Type B pancreatic cell (in vitro differentiated cells): ENCODE results near the gene SLC12A7. TPM values are rescaled to one million over a fixed set of nuclear protein-coding genes. Genes with fewer than 3 reads are reported as not detected.

ENCODE experiments used
- DNase-seq: peaks from one replicate; pipeline ENCODE4 v3.0.0; 2021; ENCODE audit warnings: mixed read lengths; ENCODE audit not compliant: unreplicated experiment; ENCODE audit errors: extremely low spot score
- H3K27ac Mint-ChIP-seq: 2 replicates; pipeline ENCODE4 v1.8.0; 2021; ENCODE audit warnings: mild to moderate bottlenecking, mixed read lengths
- H3K27me3 Mint-ChIP-seq: 2 replicates; pipeline ENCODE4 v1.8.0; 2021; ENCODE audit warnings: mixed read lengths
- H3K36me3 Mint-ChIP-seq: 2 replicates; pipeline ENCODE4 v1.8.0; 2021; ENCODE audit warnings: mixed read lengths
- H3K4me1 Mint-ChIP-seq: one replicate; pipeline ENCODE4 v1.8.0; 2021; ENCODE audit warnings: mixed read lengths; ENCODE audit not compliant: unreplicated experiment
- H3K4me3 Mint-ChIP-seq: 2 replicates; pipeline ENCODE4 v1.8.0; 2021; ENCODE audit warnings: mild to moderate bottlenecking, mixed read lengths
- H3K9me3 Mint-ChIP-seq: 2 replicates; pipeline ENCODE4 v1.8.0; 2021; ENCODE audit warnings: mixed read lengths
- CTCF ChIP-seq: fragments of 200-600 bp; sonication (generic); conservative IDR thresholded peaks from 2 replicates; pipeline ENCODE4 v1.5.0; 2021; ENCODE audit warnings: antibody characterized with exemption, mild to moderate bottlenecking
- total RNA-seq: library from RNA; stranded (reverse); gene quantifications from 2 replicates; pipeline ENCODE4 v1.2.1, GENCODE V29; 2021; ENCODE audit warnings: low replicate concordance

SLC12A7 gene
- total RNA-seq, 1 donor from 2014 or later = 57.6 TPM

- Mint-ChIP-seq H3K27ac (no peak overlapping the region), H3K27me3 (peaks cover 3% of the 10 kb centered on the region), H3K9me3 (no peaks in the 10 kb centered on the region), H3K36me3 (no peaks in the 10 kb centered on the region), H3K4me1 (peaks cover 20% of the 10 kb centered on the region), H3K4me3 (no peak overlapping the region)
- DNase-seq = no peak
- TF ChIP-seq CTCF = no peak
Observed at GRCh38 chr5:1133510-1134201, 21.8 kb upstream of the SLC12A7 start.

DNA sequence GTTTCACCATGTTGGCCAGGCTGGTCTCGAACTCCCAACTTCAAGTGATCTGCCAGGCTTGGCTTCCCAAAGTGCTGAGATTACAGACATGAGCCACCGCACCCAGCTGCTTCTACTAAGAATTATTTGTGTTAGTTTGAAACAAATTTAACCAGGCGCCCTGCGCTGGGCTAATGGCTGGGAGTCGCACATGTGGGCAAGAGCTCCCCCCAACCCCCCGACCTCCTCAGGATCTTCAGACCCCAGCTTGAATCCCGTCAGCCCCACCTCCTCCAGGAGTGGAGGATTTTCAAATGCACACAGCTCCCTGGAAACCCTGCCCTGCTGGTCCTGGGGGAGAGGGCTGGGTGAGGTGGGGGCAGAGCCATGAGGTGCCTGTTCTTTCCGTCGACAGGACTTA lies 21.2 kb upstream of the SLC12A7 start:
- no peaks in the 10 kb centered on the region for H3K36me3 Mint-ChIP-seq
- no peak for TF ChIP-seq CTCF
- H3K27me3 Mint-ChIP-seq = peaks cover 3% of the 10 kb centered on the region
- no peak overlapping the region for H3K4me3 Mint-ChIP-seq
- no peaks in the 10 kb centered on the region for H3K9me3 Mint-ChIP-seq
- no peak for DNase-seq
- peaks cover 16% of the 10 kb centered on the region for H3K4me1 Mint-ChIP-seq
- no peak overlapping the region for H3K27ac Mint-ChIP-seq

DNA sequence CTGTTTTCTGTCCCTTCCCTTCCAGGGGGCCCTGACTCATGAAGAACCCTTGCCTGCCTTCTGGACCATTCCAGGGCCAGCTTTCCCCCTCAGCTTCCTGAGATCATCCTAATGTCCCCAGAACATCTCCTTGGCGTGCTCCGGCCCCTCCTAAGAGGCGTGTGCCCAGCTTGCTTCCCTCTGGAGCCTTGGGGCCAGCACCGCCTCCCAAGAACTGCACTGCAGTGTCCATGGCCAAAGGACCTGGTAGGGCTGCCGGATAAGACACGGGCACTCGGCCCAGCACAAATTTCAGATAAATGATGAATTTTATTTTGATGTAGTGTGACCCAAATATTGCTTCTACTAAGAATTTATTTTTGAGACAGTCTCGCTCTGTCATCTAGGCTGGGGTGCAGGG lies 20.7 kb upstream of the SLC12A7 start:
- no peak for TF ChIP-seq CTCF
- H3K27me3 Mint-ChIP-seq = peaks cover 6% of the 10 kb centered on the region
- H3K4me3 Mint-ChIP-seq = no peak overlapping the region
- H3K36me3 Mint-ChIP-seq = no peaks in the 10 kb centered on the region
- no peaks in the 10 kb centered on the region for H3K9me3 Mint-ChIP-seq
- H3K27ac Mint-ChIP-seq = no peak overlapping the region
- DNase-seq = no peak
- peaks cover 18% of the 10 kb centered on the region for H3K4me1 Mint-ChIP-seq

- no peak for DNase-seq
- no peaks in the 10 kb centered on the region for H3K36me3 Mint-ChIP-seq
- peaks cover 7% of the 10 kb centered on the region for H3K27me3 Mint-ChIP-seq
- TF ChIP-seq CTCF = no peak
- peaks cover 20% of the 10 kb centered on the region for H3K4me1 Mint-ChIP-seq
- no peaks in the 10 kb centered on the region for H3K9me3 Mint-ChIP-seq
- no peak overlapping the region for H3K4me3 Mint-ChIP-seq
- H3K27ac Mint-ChIP-seq = no peak overlapping the region
Observed at GRCh38 chr5:1131726-1132125, 19.9 kb upstream of the SLC12A7 start.

DNA sequence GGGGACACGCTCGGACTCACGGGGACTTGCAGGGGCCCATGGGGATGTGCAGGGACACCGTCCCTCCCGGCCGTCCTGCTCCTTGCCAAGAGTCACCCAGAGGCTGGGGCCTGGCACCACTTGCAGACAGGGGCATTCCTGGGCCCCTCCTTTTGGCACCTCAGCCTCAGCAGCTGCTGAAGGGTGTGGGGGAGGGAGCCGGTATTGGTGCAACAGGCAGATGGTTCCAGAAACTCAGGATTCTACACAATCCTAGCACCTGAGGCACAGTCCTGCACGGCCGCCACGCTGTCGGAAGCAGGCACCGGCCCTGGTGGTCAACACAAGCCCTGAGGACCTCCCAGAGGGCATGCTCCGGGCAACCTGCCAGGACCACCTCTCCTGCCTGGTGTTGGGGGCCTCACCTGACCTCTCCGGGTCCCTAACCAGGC lies 19.3 kb upstream of the SLC12A7 start:
- TF ChIP-seq CTCF = no peak
- no peak overlapping the region for H3K27ac Mint-ChIP-seq
- no peak overlapping the region for H3K4me3 Mint-ChIP-seq
- DNase-seq = no peak
- peaks cover 20% of the 10 kb centered on the region for H3K4me1 Mint-ChIP-seq
- H3K27me3 Mint-ChIP-seq = peaks cover 7% of the 10 kb centered on the region
- no peaks in the 10 kb centered on the region for H3K36me3 Mint-ChIP-seq
- no peaks in the 10 kb centered on the region for H3K9me3 Mint-ChIP-seq
